PFSK-1 (cell line): ENCODE results near the gene FLT4.

Source experiments
- POLR2AphosphoS5 ChIP-seq: IDR thresholded peaks from 2 replicates; pipeline ENCODE4 v1.6.1; 2012; ENCODE audit warnings: low read depth, mild to moderate bottlenecking, control low read depth, low read length, moderate library complexity
- TAF1 ChIP-seq: IDR thresholded peaks from 2 replicates; pipeline ENCODE4 v1.6.1; 2012; ENCODE audit warnings: low read length, control low read depth, borderline replicate concordance; ENCODE audit not compliant: insufficient read depth

DNA sequence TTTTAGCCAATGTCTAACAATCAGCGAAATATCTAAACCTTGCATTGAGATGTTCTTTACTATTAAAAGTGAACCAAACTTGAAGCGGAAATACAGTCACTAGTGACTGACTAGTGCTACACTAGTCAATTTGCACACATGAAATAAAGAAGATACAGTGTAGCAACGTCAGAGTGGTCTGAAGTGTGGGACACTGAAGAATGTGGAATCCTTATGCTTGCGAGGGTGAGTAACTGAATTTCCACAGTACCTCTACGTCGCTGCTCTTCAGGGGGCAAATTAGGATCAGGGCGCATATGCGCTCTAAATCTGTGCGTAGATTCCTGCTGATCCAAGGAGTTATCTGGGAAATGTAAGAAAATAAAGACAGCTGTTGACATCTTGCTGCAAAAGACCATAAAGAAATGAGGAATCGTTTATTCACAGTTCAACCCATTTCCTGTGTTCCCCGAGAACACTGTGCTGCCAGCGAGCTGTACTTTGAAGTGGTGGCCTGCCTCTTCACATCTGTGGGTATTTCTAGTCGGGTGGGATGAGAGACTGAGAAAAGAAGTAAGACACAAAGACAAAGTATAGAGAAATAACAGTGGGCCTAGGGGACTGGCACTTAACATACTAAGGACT, 39.8 kb upstream of the FLT4 start:
- TF ChIP-seq POLR2AphosphoS5 = no peak
- no peak for TF ChIP-seq TAF1
